WTC11 (cell line): ENCODE results near the gene MTARC1. TPM values are rescaled to one million over a fixed set of nuclear protein-coding genes. Genes with fewer than 3 reads are reported as not detected.

Experiments
- ATAC-seq: fragments of 200-7000 bp; cut with Tn5 transposase; 2 replicates; pipeline ENCODE4 v1.10.0; 2021; ENCODE audit warnings: mild to moderate bottlenecking, moderate library complexity
- CTCF ChIA-PET: fragments of 300-600 bp; sonication (Branson Sonifier 250); formaldehyde crosslinking; loops from one replicate; lab custom pipeline; 2021; ENCODE audit warnings: antibody characterized with exemption; lab: Charles Lee
- POLR2A ChIA-PET: fragments of 350-600 bp; sonication (Branson Sonifier 250); formaldehyde crosslinking; loops from one replicate; lab custom pipeline; 2021; ENCODE audit warnings: antibody characterized with exemption; lab: Charles Lee
- DNase-seq: peaks from one replicate; pipeline ENCODE4 v3.0.0; 2021; ENCODE audit warnings: low spot score
- H3K27ac Mint-ChIP-seq: 2 replicates; pipeline ENCODE4 v1.8.0; 2021; ENCODE audit warnings: mixed read lengths
- H3K27me3 Mint-ChIP-seq: 2 replicates; pipeline ENCODE4 v1.8.0; 2021; ENCODE audit warnings: low read depth, mild to moderate bottlenecking, moderate library complexity, mixed read lengths
- H3K36me3 Mint-ChIP-seq: 2 replicates; pipeline ENCODE4 v1.8.0; 2021; ENCODE audit warnings: mixed read lengths
- H3K4me1 Mint-ChIP-seq: 2 replicates; pipeline ENCODE4 v1.8.0; 2022; ENCODE audit warnings: mixed read lengths
- H3K4me3 Mint-ChIP-seq: 2 replicates; pipeline ENCODE4 v1.8.0; 2021; ENCODE audit warnings: mild to moderate bottlenecking, moderate library complexity, mixed read lengths
- H3K9me3 Mint-ChIP-seq: 2 replicates; pipeline ENCODE4 v1.8.0; 2021; ENCODE audit warnings: mixed read lengths
- ATF1 ChIP-seq: sonication (generic); formaldehyde crosslinking; IDR thresholded peaks from 2 replicates; pipeline ENCODE4 v1.8.1; 2023; ENCODE audit warnings: mild to moderate bottlenecking, moderate library complexity, missing genetic modification reagents
- ATF6 ChIP-seq: sonication (generic); formaldehyde crosslinking; IDR thresholded peaks from 2 replicates; pipeline ENCODE4 v1.8.1; 2023; ENCODE audit warnings: mild to moderate bottlenecking, missing genetic modification reagents
- CDX4 ChIP-seq: fragments of 250-450 bp; sonication (Bioruptor Pico); IDR thresholded peaks from 2 replicates; pipeline ENCODE4 v1.9.0; 2021; ENCODE audit warnings: moderate library complexity, mild to moderate bottlenecking, inconsistent platforms, borderline replicate concordance
- CREM ChIP-seq: sonication (generic); formaldehyde crosslinking; IDR thresholded peaks from 2 replicates; pipeline ENCODE4 v1.8.1; 2022; ENCODE audit warnings: mild to moderate bottlenecking, missing genetic modification reagents, moderate library complexity
- ESRRA ChIP-seq: sonication (generic); formaldehyde crosslinking; IDR thresholded peaks from 2 replicates; pipeline ENCODE4 v1.8.1; 2022; ENCODE audit warnings: mild to moderate bottlenecking, missing genetic modification reagents, borderline replicate concordance
- FOXP4 ChIP-seq: sonication (generic); formaldehyde crosslinking; IDR thresholded peaks from 2 replicates; pipeline ENCODE4 v1.8.0; 2022; ENCODE audit warnings: mild to moderate bottlenecking, missing genetic modification reagents
- IRF1 ChIP-seq: sonication (generic); formaldehyde crosslinking; IDR thresholded peaks from 2 replicates; pipeline ENCODE4 v1.8.0; 2023; ENCODE audit warnings: missing genetic modification reagents
- NFYB ChIP-seq: sonication (generic); formaldehyde crosslinking; conservative IDR thresholded peaks from 2 replicates; pipeline ENCODE4 v1.8.0; 2022; ENCODE audit warnings: low read depth, missing genetic modification reagents
- NR3C1 ChIP-seq: sonication (generic); formaldehyde crosslinking; conservative IDR thresholded peaks from 2 replicates; pipeline ENCODE4 v1.8.1; 2023; ENCODE audit warnings: low read depth, mild to moderate bottlenecking, missing genetic modification reagents
- PRDM15 ChIP-seq: sonication (generic); formaldehyde crosslinking; IDR thresholded peaks from 2 replicates; pipeline ENCODE4 v1.8.0; 2022; ENCODE audit warnings: missing genetic modification reagents
- PREB ChIP-seq: sonication (generic); formaldehyde crosslinking; IDR thresholded peaks from 2 replicates; pipeline ENCODE4 v1.8.1; 2022; ENCODE audit warnings: mild to moderate bottlenecking, missing genetic modification reagents, moderate library complexity, borderline replicate concordance
- PRRX2 ChIP-seq: fragments of 250-450 bp; sonication (Bioruptor Pico); IDR thresholded peaks from 2 replicates; pipeline ENCODE4 v1.8.0; 2021; ENCODE audit warnings: mild to moderate bottlenecking
- SMAD4 ChIP-seq: sonication (generic); formaldehyde crosslinking; IDR thresholded peaks from 2 replicates; pipeline ENCODE4 v1.8.0; 2022; ENCODE audit warnings: mild to moderate bottlenecking, missing genetic modification reagents
- STAT6 ChIP-seq: sonication (generic); formaldehyde crosslinking; conservative IDR thresholded peaks from 2 replicates; pipeline ENCODE4 v1.8.1; 2023; ENCODE audit warnings: mild to moderate bottlenecking, low read depth, missing genetic modification reagents, moderate library complexity
- TEAD1 ChIP-seq: sonication (generic); formaldehyde crosslinking; IDR thresholded peaks from 2 replicates; pipeline ENCODE4 v1.8.0; 2022; ENCODE audit warnings: mild to moderate bottlenecking, missing genetic modification reagents
- ZNF416 ChIP-seq: fragments of 250-450 bp; sonication (Bioruptor Pico); IDR thresholded peaks from 2 replicates; pipeline ENCODE4 v1.9.0; 2021; ENCODE audit warnings: mild to moderate bottlenecking, inconsistent platforms
- total RNA-seq: library from RNA; stranded (reverse); gene quantifications from 3 replicates; pipeline ENCODE4 v1.2.3, GENCODE V29; 2021

Gene MTARC1
- total RNA-seq, 1 experiment from 2014 or later: 25.8 TPM

GRCh38 chr1:220825819-220826551 is 39.3 kb downstream of the MTARC1 start:
- TF ChIP-seq ATF6: no peak
- TF ChIP-seq CREM (CRISPR knock-in tag): no peak
- no peak for TF ChIP-seq ZNF416 (CRISPR knock-in tag)
- TF ChIP-seq FOXP4 (CRISPR knock-in tag): no peak
- TF ChIP-seq TEAD1 (CRISPR knock-in tag): no peak
- no peak for TF ChIP-seq NFYB (CRISPR knock-in tag)
- no peak for TF ChIP-seq NR3C1 (CRISPR knock-in tag)
- no peak for TF ChIP-seq IRF1 (CRISPR knock-in tag)
- TF ChIP-seq CDX4 (CRISPR knock-in tag): no peak
- TF ChIP-seq PREB (CRISPR knock-in tag): no peak
- no peak for TF ChIP-seq ATF1 (CRISPR knock-in tag)
- no peak for TF ChIP-seq ESRRA (CRISPR knock-in tag)
- TF ChIP-seq PRDM15 (CRISPR knock-in tag): no peak
- TF ChIP-seq PRRX2 (CRISPR knock-in tag): no peak
- no peak for TF ChIP-seq STAT6
- no peak for TF ChIP-seq SMAD4 (CRISPR knock-in tag)
- Mint-ChIP-seq H3K4me1 (peaks cover 19% of the 10 kb centered on the region), H3K27ac (no peak overlapping the region), H3K36me3 (no peaks in the 10 kb centered on the region), H3K9me3 (peaks cover 2% of the 10 kb centered on the region), H3K4me3 (no peak overlapping the region), H3K27me3 (no peaks in the 10 kb centered on the region)
- DNase-seq (no peak), ATAC-seq (no peak)
- ChIA-PET CTCF (interaction anchor here (1.9 kb wide), 1 partner anchor 93 kb away, joined by 4 read pairs; no protein-coding TSS in a partner anchor), POLR2A (no interaction called here)
